Breast epithelium (tissue), 3 donors: ENCODE measurements around the gene BBX.

Source experiments
- CTCF ChIP-seq, 3 donors: fragments of 450-650 bp; IDR thresholded peaks; one replicate each; pipeline ENCODE4 v1.5.1; 2016 to 2017; ENCODE audit warnings: antibody characterized with exemption in 3 of 3, mild to moderate bottlenecking in 3 of 3, moderate library complexity in 3 of 3
- POLR2A ChIP-seq: fragments of 450-650 bp; IDR thresholded peaks from one replicate; pipeline ENCODE4 v1.6.1; 2016; ENCODE audit warnings: antibody characterized with exemption, mild to moderate bottlenecking, moderate library complexity
- POLR2AphosphoS5 ChIP-seq, 3 donors: sonication (generic); formaldehyde crosslinking; IDR thresholded peaks; one replicate each; pipeline ENCODE4 v1.6.1; 2017; ENCODE audit warnings: antibody characterized with exemption in 3 of 3

- no peak for TF ChIP-seq POLR2A
- no peak for TF ChIP-seq CTCF (IDR thresholded peaks at IDR 0.05)
- no peak for TF ChIP-seq POLR2AphosphoS5 (IDR thresholded peaks at IDR 0.05)
These were observed 204.3 kb downstream of the BBX start for GRCh38 chr3:107727102-107727501.
